Suprapubic skin (tissue), 4 donors: ENCODE measurements around the gene RIC3.

Experiments
- POLR2A ChIP-seq, 2 donors: fragments of 450-650 bp; IDR thresholded peaks; one replicate each; pipeline ENCODE4 v1.6.1; 2017; ENCODE audit warnings: antibody characterized with exemption in 2 of 2, mild to moderate bottlenecking in 2 of 2, moderate library complexity in 2 of 2
- POLR2AphosphoS5 ChIP-seq, 3 donors: sonication (generic); formaldehyde crosslinking; IDR thresholded peaks; one replicate each; pipeline ENCODE4 v1.6.1; 2017; ENCODE audit warnings: antibody characterized with exemption in 3 of 3

- TF ChIP-seq POLR2AphosphoS5 (IDR thresholded peaks at IDR 0.05), result no peak
- no peak for TF ChIP-seq POLR2A (IDR thresholded peaks at IDR 0.05)
Observed at GRCh38 chr11:8209208-8209807, 40.5 kb upstream of the RIC3 start.
